Liver (tissue), 9 donors: ENCODE measurements around the gene ARMC9. TPM values are rescaled to one million over a fixed set of nuclear protein-coding genes. Genes with fewer than 3 reads are reported as not detected.

Source experiments
- DNase-seq: peaks from one replicate; pipeline ENCODE4 v3.0.0-alpha.2; 2017; ENCODE audit warnings: low spot score
- H3K27ac ChIP-seq, 2 donors: one replicate each; pipeline ENCODE4 v1.7.0; 2013; ENCODE audit warnings: inconsistent platforms in 2 of 2, low read length in 2 of 2, control low read depth in 1 of 2, low read depth in 1 of 2, mild to moderate bottlenecking in 1 of 2
- H3K27me3 ChIP-seq, 4 donors: one replicate each; pipeline versions ENCODE4 v1.6.1 to v1.7.0; 2013; ENCODE audit warnings: low read length in 3 of 4, inconsistent platforms in 1 of 4, mild to moderate bottlenecking in 1 of 4, moderate library complexity in 1 of 4; ENCODE audit not compliant: control insufficient read depth in 4 of 4, insufficient read depth in 4 of 4
- H3K36me3 ChIP-seq, 4 donors: one replicate each; pipeline versions ENCODE4 v1.6.1 to v1.7.0; 2013; ENCODE audit warnings: low read length in 3 of 4, mild to moderate bottlenecking in 3 of 4, low read depth in 1 of 4, moderate library complexity in 1 of 4; ENCODE audit not compliant: control insufficient read depth in 4 of 4, insufficient read depth in 3 of 4
- H3K4me1 ChIP-seq, 4 donors: one replicate each; pipeline versions ENCODE4 v1.6.1 to v1.7.0; 2013; ENCODE audit warnings: low read length in 3 of 4, mild to moderate bottlenecking in 3 of 4, moderate library complexity in 1 of 4; ENCODE audit not compliant: control insufficient read depth in 4 of 4, insufficient read depth in 4 of 4
- H3K4me3 ChIP-seq, 3 donors: one replicate each; pipeline versions ENCODE4 v1.6.1 to v1.7.0; 2013; ENCODE audit warnings: low read length in 3 of 3, control low read depth in 1 of 3, low read depth in 1 of 3, mild to moderate bottlenecking in 1 of 3
- H3K9ac ChIP-seq, 2 donors: one replicate each; pipeline ENCODE4 v1.7.0; 2013; ENCODE audit warnings: low read length in 2 of 2, mild to moderate bottlenecking in 2 of 2, moderate library complexity in 2 of 2, control low read depth in 1 of 2, low read depth in 1 of 2
- H3K9me3 ChIP-seq, 4 donors: one replicate each; pipeline versions ENCODE4 v1.6.1 to v1.7.0; 2013; ENCODE audit warnings: low read length in 3 of 4; ENCODE audit not compliant: control insufficient read depth in 4 of 4
- CTCF ChIP-seq: fragments of 150-350 bp; IDR thresholded peaks from 2 replicates; pipeline ENCODE4 v1.5.1; 2017; ENCODE audit warnings: improper control_type of control experiment, low read depth, low read length; ENCODE audit not compliant: missing input control
- EGR1 ChIP-seq, 2 donors: IDR thresholded peaks; 2 replicates each; pipeline ENCODE4 v1.6.1; 2016 to 2018; ENCODE audit warnings: antibody characterized with exemption in 2 of 2, low read depth in 2 of 2
- FOXA1 ChIP-seq: IDR thresholded peaks from 2 replicates; pipeline ENCODE4 v1.6.1; 2016; ENCODE audit warnings: antibody characterized with exemption
- FOXA2 ChIP-seq: IDR thresholded peaks from 2 replicates; pipeline ENCODE4 v1.6.1; 2016; ENCODE audit warnings: antibody characterized with exemption
- HNF4A ChIP-seq, 2 donors: conservative IDR thresholded peaks; 2 replicates each; pipeline ENCODE4 v1.6.1; 2016; ENCODE audit warnings: antibody characterized with exemption in 2 of 2, mild to moderate bottlenecking in 2 of 2
- HNF4G ChIP-seq: IDR thresholded peaks from 2 replicates; pipeline ENCODE4 v1.6.1; 2016; ENCODE audit warnings: antibody characterized with exemption
- JUND ChIP-seq, 2 donors: IDR thresholded peaks; 2 replicates each; pipeline ENCODE4 v1.6.1; 2016; ENCODE audit warnings: antibody characterized with exemption in 2 of 2
- MAX ChIP-seq: IDR thresholded peaks from 2 replicates; pipeline ENCODE4 v1.6.1; 2016; ENCODE audit warnings: antibody characterized with exemption
- NR2F2 ChIP-seq: IDR thresholded peaks from 2 replicates; pipeline ENCODE4 v1.6.1; 2016; ENCODE audit warnings: antibody characterized with exemption
- RAD21 ChIP-seq, 2 donors: IDR thresholded peaks; 2 replicates each; pipeline ENCODE4 v1.6.1; 2016; ENCODE audit warnings: antibody characterized with exemption in 2 of 2, mild to moderate bottlenecking in 2 of 2
- REST ChIP-seq: IDR thresholded peaks from 2 replicates; pipeline ENCODE4 v1.6.1; 2016; ENCODE audit warnings: antibody characterized with exemption, mild to moderate bottlenecking
- RXRA ChIP-seq, 2 donors: IDR thresholded peaks; 2 replicates each; pipeline ENCODE4 v1.6.1; 2017 to 2018; ENCODE audit warnings: antibody characterized with exemption in 2 of 2, mild to moderate bottlenecking in 1 of 2
- SP1 ChIP-seq: IDR thresholded peaks from 2 replicates; pipeline ENCODE4 v1.6.1; 2018; ENCODE audit warnings: antibody characterized with exemption, mild to moderate bottlenecking
- TAF1 ChIP-seq: conservative IDR thresholded peaks from 2 replicates; pipeline ENCODE4 v1.6.1; 2016; ENCODE audit warnings: antibody characterized with exemption, mild to moderate bottlenecking
- YY1 ChIP-seq: IDR thresholded peaks from 2 replicates; pipeline ENCODE4 v1.6.1; 2016; ENCODE audit warnings: antibody characterized with exemption, mild to moderate bottlenecking
- ZBTB33 ChIP-seq: IDR thresholded peaks from 2 replicates; pipeline ENCODE4 v1.6.1; 2016; ENCODE audit warnings: antibody characterized with exemption
- WGBS: extraction: QIAGEN DNeasy Blood & Tissue Kit; methylation state at CpG from one replicate; pipeline ENCODE4 v1.1.7; 2013; 5-methylcytosine and 5-hydroxymethylcytosine counted together
- polyA plus RNA-seq, 2 donors: library from polyadenylated mRNA; stranded (reverse) in 1 of 2; unstranded in 1 of 2; fragments of 200-250 nt in 1 of 2; fragments of >200 nt in 1 of 2; fragmentation: Nextera tagmentation in 1 of 2; extraction: Ambion mirVana in 1 of 2; gene quantifications; one replicate each; pipeline versions ENCODE4 v1.2.1 to v1.2.3, GENCODE V29; 2013 to 2015
- total RNA-seq, 2 donors: library from RNA; depleted of rRNA; stranded (reverse); fragments of >200 nt; gene quantifications; one replicate each; pipeline ENCODE4 v1.2.3, GENCODE V29; 2014
- donor health status: healthy.
- donor health status: healthy.
- donor health status: healthy.
- donor health status: healthy.
- donor health status: healthy.

Gene ARMC9
- total and polyA plus RNA-seq, 4 donors, result 1.1 to 2.3 (median 1.8) TPM

GRCh38 chr2:231317579-231317978 lies 119.1 kb downstream of the ARMC9 start:
- TF ChIP-seq TAF1 (no peak), FOXA2 (no peak), NR2F2 (no peak), ZBTB33 (no peak), JUND (IDR thresholded peaks at IDR 0.05) (no peak), RAD21 (IDR thresholded peaks at IDR 0.05) (no peak), REST (no peak), YY1 (no peak), FOXA1 (no peak), CTCF (no peak), HNF4G (no peak), SP1 (no peak)
- 95% methylated on average over 2 of the region's 2 CpGs for WGBS
- no peak overlapping the region for H3K27ac ChIP-seq
- H3K9ac ChIP-seq, result no peak overlapping the region
- no peak for DNase-seq
- no peaks in the 10 kb centered on the region for H3K9me3 ChIP-seq
- H3K4me1 ChIP-seq, result no peaks in the 10 kb centered on the region
- no peaks in the 10 kb centered on the region for H3K36me3 ChIP-seq
- no peaks in the 10 kb centered on the region for H3K27me3 ChIP-seq
- no peak overlapping the region for H3K4me3 ChIP-seq

GRCh38 chr2:231318436-231318835 lies 120.0 kb downstream of the ARMC9 start:
- DNase-seq, result no peak
- 85% methylated on average over 4 of the region's 4 CpGs for WGBS
- H3K4me3 ChIP-seq, result no peak overlapping the region
- TF ChIP-seq EGR1 (IDR thresholded peaks at IDR 0.05; ENCODE audit: low read depth in 2 of 2) (no peak), FOXA2 (no peak), JUND (IDR thresholded peaks at IDR 0.05) (no peak), HNF4G (no peak), CTCF (no peak), SP1 (no peak), HNF4A (conservative IDR thresholded peaks at IDR 0.05) (no peak), YY1 (no peak), RXRA (IDR thresholded peaks at IDR 0.05) (no peak), NR2F2 (no peak), MAX (no peak)
- no peaks in the 10 kb centered on the region for H3K27me3 ChIP-seq
- no peaks in the 10 kb centered on the region for H3K36me3 ChIP-seq
- H3K4me1 ChIP-seq, result no peaks in the 10 kb centered on the region
- H3K9me3 ChIP-seq, result no peaks in the 10 kb centered on the region
- H3K27ac ChIP-seq, result no peak overlapping the region
- no peak overlapping the region for H3K9ac ChIP-seq
